IMR-90 (cell line): ENCODE data around the gene ABL1. TPM values are rescaled to one million over a fixed set of nuclear protein-coding genes. Genes with fewer than 3 reads are reported as not detected.

Experiments used
- ELK1 ChIP-seq: fragments of 150-350 bp; IDR thresholded peaks from 2 replicates; pipeline ENCODE4 v1.6.1; 2016; ENCODE audit warnings: low read depth, mild to moderate bottlenecking, low read length, moderate library complexity, borderline replicate concordance
- polyA plus RNA-seq, 3 experiments: library from polyadenylated mRNA; depleted of rRNA; stranded (reverse); fragments of >200 nt; gene quantifications; 2 replicates each; pipeline ENCODE4 v1.2.3, GENCODE V29; 2012; ENCODE audit warnings: low replicate concordance in 1 of 3
- total RNA-seq: library from RNA; depleted of rRNA; stranded (reverse); fragments of >200 nt; gene quantifications from 2 replicates; pipeline ENCODE4 v1.2.3, GENCODE V29; 2012

Gene ABL1
- total and polyA plus RNA-seq, 2 of the 4 experiments (the other 2 are of a cell fraction), result 33.7 to 49.1 TPM

GRCh38 chr9:130934702-130935647, 99.9 kb downstream of the ABL1 start (continued):
- TF ChIP-seq ELK1, result no peak
